ENCODE measurements around the gene C20orf202. TPM values are rescaled to one million over a fixed set of nuclear protein-coding genes. Genes with fewer than 3 reads are reported as not detected.

C20orf202 gene
- total RNA-seq, 2 experiments from 2014 or later, result not detected

DNA sequence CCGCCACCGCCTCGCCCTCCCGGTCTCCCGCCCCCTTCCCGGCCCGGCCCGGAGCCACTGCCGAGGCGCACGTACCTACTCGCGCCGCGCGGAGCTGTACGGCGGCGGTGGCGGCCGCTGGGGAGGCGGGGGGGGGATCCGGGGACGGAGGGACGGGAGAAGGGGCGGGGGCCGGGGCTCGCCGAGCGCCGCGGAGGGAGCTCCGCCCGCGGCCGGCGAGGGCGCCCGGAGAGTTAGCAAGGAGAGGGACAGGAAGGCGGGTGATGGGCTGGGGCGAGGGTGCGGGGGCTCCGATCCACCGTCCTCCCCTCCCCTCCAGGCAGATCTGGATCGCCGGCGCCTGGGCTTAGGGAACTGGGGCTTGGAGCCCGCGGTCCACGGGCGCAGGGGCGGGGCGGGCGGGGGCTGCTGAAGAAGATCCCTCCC, 17.9 kb upstream of the C20orf202 start:
- CTCF ChIA-PET, result no interaction called here
- intact Hi-C loops (cut with micrococcal nuclease), result loop anchor here (1.0 to 10.0 kb wide), 3 partner anchors 27 to 369 kb away; no protein-coding TSS in a partner anchor
- Mint-ChIP-seq H3K27ac (no peak overlapping the region), H3K9me3 (no peaks in the 10 kb centered on the region), H3K4me1 (ENCODE audit: low read depth) (peaks cover 6% of the 10 kb centered on the region), H3K27me3 (ENCODE audit: low read depth) (peaks cover 24% of the 10 kb centered on the region), H3K36me3 (ENCODE audit: low read depth) (no peaks in the 10 kb centered on the region), H3K4me3 (peak overlapping the region; percentile 11)
- DNase-seq, result peak; percentile 12

DNA sequence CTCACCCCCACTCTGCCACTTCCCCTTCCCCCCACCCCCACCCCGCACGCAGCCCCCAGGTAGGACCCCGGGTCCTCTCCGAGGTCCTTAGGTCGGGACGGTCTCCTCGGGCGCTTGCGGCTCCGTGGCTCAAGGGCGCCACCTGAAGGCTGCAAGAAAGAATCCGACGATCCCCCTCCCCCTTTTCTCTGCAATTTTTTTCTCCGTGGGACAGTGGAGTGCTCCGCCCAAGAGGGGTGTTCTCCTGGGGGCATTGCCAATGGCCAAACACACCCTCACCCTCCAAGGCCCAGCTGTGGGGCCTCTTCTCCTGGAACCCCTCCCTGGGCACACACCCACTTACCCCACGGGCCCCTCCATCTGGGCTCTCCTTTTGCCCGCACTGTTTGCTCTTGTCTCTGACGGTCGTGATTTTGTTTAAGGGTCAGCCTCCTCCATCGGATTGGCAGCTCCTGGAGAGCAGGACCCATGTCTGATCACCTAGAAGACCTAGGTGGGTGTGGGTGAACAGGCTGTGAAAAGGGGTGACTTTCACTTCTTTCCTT, 17.4 kb upstream of the C20orf202 start:
- CTCF ChIA-PET, result interaction anchor here (0.6 to 1.2 kb wide), 5 partner anchors 12 to 143 kb away, joined by 3 to 4 read pairs (median 3); no protein-coding TSS in a partner anchor

DNA sequence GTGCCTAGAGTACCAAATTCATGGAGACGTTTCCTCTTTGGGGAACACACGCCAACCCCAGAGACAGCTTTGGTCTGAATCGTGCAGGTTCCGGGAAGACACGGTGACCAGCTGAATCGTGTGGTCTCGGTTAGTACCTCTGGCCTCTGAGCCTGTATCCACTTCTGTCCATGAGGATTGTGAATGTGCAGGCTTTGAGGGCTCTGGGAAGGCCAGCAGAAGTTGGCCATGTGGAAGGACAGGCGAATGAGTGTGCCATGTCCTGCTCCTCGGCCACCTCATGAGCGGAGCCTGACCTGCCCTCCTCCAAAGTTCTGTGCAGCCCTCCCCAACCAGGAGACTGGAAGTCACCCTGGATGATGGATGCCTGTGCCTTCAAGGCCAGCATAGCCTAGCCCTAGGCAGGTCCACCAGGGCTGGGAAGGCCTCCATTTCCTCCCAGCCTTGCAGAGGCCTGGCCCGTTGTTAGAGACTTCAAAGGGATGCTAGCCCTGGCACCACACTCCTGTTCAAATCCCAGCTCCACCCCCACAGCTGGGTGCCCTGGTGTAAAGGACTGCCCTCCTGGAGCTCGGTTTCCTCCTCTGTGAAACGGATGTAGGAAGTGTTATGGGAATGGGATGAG, 16.8 kb upstream of the C20orf202 start:
- no peak overlapping the region for H3K27ac Mint-ChIP-seq
- CTCF ChIA-PET, result interaction anchor here (0.6 to 1.2 kb wide), 6 partner anchors 12 to 143 kb away, joined by 3 to 4 read pairs (median 3); no protein-coding TSS in a partner anchor
- DNase-seq, result no peak
- H3K36me3 Mint-ChIP-seq (ENCODE audit: low read depth), result no peaks in the 10 kb centered on the region
- H3K4me3 Mint-ChIP-seq, result no peak overlapping the region
- peaks cover 6% of the 10 kb centered on the region for H3K4me1 Mint-ChIP-seq (ENCODE audit: low read depth)
- intact Hi-C loops (cut with micrococcal nuclease), result loop anchor here (10.0 kb wide), 1 partner anchor 212 kb away; no protein-coding TSS in a partner anchor
- H3K9me3 Mint-ChIP-seq, result no peaks in the 10 kb centered on the region
- peaks cover 24% of the 10 kb centered on the region for H3K27me3 Mint-ChIP-seq (ENCODE audit: low read depth)

More for the DNA sequence above, 17.4 kb upstream of the C20orf202 start:
- Mint-ChIP-seq H3K4me1 (ENCODE audit: low read depth) (peaks cover 6% of the 10 kb centered on the region), H3K27me3 (ENCODE audit: low read depth) (peaks cover 24% of the 10 kb centered on the region), H3K4me3 (peak overlapping the region; percentile 41), H3K9me3 (no peaks in the 10 kb centered on the region), H3K27ac (no peak overlapping the region), H3K36me3 (ENCODE audit: low read depth) (no peaks in the 10 kb centered on the region)
- intact Hi-C loops (cut with micrococcal nuclease), result loop anchor here (1.0 to 10.0 kb wide), 3 partner anchors 27 to 370 kb away; no protein-coding TSS in a partner anchor
- peak; percentile 68 for DNase-seq

DNA sequence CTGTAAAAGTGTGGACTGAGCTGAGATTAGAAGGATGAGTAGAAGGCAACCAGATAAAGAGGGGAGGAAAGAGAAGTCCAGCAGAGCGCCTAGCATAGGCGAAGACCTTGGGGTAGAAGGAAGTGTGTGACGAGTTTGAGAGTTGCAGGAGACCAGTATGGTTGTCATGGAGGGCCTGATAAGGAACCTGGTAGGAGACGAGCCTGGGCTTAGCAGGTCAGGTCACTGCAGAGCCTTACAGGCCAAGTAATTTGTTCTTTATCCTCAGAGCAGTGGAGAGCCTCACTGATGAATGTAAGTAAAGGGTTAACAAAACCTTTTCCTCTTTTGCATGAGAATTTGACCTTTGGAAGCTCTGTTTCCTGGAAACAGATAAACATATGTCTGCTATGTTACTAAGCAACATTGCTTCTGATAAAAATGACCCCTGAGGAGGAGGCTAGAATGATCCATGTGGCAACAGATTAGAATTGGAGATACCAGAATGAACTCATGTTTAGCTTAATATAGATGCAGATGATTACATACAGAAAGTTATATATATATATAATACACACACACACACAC, 15.6 kb upstream of the C20orf202 start:
- CTCF ChIA-PET, result interaction anchor here (0.9 to 1.3 kb wide), 4 partner anchors 10 to 79 kb away, joined by 3 to 4 read pairs (median 3); no protein-coding TSS in a partner anchor
- peaks cover 6% of the 10 kb centered on the region for H3K4me1 Mint-ChIP-seq (ENCODE audit: low read depth)
- H3K27ac Mint-ChIP-seq, result no peak overlapping the region
- intact Hi-C loops (cut with micrococcal nuclease), result loop anchor here (10.0 kb wide), 1 partner anchor 213 kb away; no protein-coding TSS in a partner anchor
- no peak overlapping the region for H3K4me3 Mint-ChIP-seq
- DNase-seq, result no peak
- peaks cover 24% of the 10 kb centered on the region for H3K27me3 Mint-ChIP-seq (ENCODE audit: low read depth)
- H3K36me3 Mint-ChIP-seq (ENCODE audit: low read depth), result no peaks in the 10 kb centered on the region
- no peaks in the 10 kb centered on the region for H3K9me3 Mint-ChIP-seq

DNA sequence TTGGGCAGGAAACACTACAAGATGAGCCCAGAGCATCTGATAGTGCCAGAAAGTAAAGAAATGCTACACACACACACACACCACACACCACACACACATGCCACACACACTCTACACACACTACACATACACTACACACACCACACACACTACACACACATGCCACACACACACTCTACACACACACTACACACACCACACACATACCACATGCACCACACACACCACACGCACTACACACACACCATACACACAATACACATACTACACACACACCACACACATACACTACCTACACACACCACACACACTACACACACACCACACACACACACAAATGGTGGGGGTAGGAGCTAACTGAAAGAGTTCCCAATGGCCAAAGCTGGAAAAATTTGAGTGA, 14.9 kb upstream of the C20orf202 start:
- Mint-ChIP-seq H3K36me3 (ENCODE audit: low read depth) (no peaks in the 10 kb centered on the region), H3K4me3 (no peak overlapping the region)
- DNase-seq, result no peak

DNA sequence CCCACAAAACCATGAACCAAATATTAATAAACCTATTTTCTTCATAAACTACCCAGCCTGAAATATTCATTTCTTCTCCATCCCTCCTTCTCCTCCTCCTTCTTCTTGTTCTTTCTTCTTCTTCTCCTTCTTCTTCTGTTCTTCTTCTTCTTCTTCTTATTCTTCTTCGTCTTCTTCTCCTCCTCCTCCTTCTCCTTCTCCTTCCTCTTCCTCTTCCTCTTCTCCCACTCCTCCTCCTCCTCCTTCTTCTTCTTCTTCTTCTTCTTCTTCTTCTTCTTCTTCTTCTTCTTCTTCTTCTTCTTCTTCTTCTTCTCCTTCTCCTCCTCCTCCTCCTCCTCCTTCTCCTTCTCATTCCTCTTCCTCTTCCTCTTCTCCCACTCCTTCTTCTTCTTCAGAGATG, 13.4 kb upstream of the C20orf202 start:
- Mint-ChIP-seq H3K4me3 (no peak overlapping the region), H3K9me3 (no peaks in the 10 kb centered on the region), H3K4me1 (ENCODE audit: low read depth) (no peaks in the 10 kb centered on the region), H3K27me3 (ENCODE audit: low read depth) (peaks cover 4% of the 10 kb centered on the region), H3K27ac (no peak overlapping the region), H3K36me3 (ENCODE audit: low read depth) (no peaks in the 10 kb centered on the region)
- intact Hi-C loops (cut with micrococcal nuclease), result loop anchor here (10.0 kb wide), 1 partner anchor 215 kb away; no protein-coding TSS in a partner anchor
- DNase-seq, result no peak
- CTCF ChIA-PET, result interaction anchor here (0.6 to 1.2 kb wide), 2 partner anchors 11 to 149 kb away, joined by 3 read pairs; no protein-coding TSS in a partner anchor

More for the DNA sequence above, 14.9 kb upstream of the C20orf202 start:
- intact Hi-C loops (cut with micrococcal nuclease), result loop anchor here (10.0 kb wide), 1 partner anchor 214 kb away; no protein-coding TSS in a partner anchor
- Mint-ChIP-seq H3K4me1 (ENCODE audit: low read depth) (peaks cover 6% of the 10 kb centered on the region), H3K27me3 (ENCODE audit: low read depth) (peaks cover 17% of the 10 kb centered on the region), H3K27ac (no peak overlapping the region), H3K9me3 (no peaks in the 10 kb centered on the region)
- CTCF ChIA-PET, result interaction anchor here (1.3 kb wide), 1 partner anchor 25 kb away, joined by 3 read pairs; no protein-coding TSS in a partner anchor

DNA sequence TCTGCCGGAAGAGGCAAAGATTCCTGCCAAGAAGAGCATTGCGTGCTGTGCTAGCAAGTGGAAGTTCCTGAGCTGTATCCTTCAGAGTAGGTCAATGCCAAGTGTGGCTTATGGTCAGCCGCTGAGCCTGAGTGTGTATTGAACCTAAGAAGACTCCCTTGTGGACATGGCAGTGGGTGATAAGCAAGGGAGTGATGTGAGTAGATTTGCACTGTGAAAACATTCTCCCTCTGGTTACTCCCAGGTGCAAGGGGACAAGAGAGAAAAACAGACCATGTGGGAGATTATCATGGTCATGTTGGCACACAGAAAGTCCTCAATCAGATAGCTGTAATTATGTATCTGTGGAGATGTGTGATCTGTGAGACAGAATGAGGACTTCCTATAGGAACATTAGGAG, 12.4 kb upstream of the C20orf202 start:
- Mint-ChIP-seq H3K4me3 (no peak overlapping the region), H3K27ac (no peak overlapping the region), H3K9me3 (no peaks in the 10 kb centered on the region), H3K36me3 (ENCODE audit: low read depth) (no peaks in the 10 kb centered on the region), H3K27me3 (ENCODE audit: low read depth) (peaks cover 4% of the 10 kb centered on the region), H3K4me1 (ENCODE audit: low read depth) (no peaks in the 10 kb centered on the region)
- no peak for DNase-seq
- CTCF ChIA-PET, result no interaction called here
- intact Hi-C loops (cut with micrococcal nuclease), result no loop called here

DNA sequence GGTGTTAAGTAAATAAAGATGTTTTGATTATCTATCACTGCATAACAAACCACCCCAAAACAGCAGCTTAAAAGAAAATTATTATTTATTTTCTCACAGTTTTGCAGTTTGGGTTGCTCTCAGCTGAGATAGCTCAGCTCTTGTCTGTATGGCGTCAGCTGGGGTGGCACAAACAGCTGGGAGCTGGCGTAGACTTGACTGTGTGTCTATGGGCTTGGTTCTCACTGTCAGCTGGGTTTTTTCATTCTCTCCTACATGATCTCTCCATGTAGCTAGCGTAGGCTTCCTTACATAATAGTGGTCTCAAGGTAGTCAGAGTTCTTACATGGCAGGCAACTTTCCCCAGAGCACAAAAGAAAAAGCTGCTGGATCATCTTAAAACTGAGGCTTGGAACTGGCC, 12.0 kb upstream of the C20orf202 start:
- CTCF ChIA-PET, result no interaction called here
- DNase-seq, result no peak
- Mint-ChIP-seq H3K27ac (no peak overlapping the region), H3K9me3 (no peaks in the 10 kb centered on the region), H3K4me1 (ENCODE audit: low read depth) (no peaks in the 10 kb centered on the region), H3K4me3 (no peak overlapping the region), H3K36me3 (ENCODE audit: low read depth) (no peaks in the 10 kb centered on the region), H3K27me3 (ENCODE audit: low read depth) (no peaks in the 10 kb centered on the region)
- intact Hi-C loops (cut with micrococcal nuclease), result no loop called here

DNA sequence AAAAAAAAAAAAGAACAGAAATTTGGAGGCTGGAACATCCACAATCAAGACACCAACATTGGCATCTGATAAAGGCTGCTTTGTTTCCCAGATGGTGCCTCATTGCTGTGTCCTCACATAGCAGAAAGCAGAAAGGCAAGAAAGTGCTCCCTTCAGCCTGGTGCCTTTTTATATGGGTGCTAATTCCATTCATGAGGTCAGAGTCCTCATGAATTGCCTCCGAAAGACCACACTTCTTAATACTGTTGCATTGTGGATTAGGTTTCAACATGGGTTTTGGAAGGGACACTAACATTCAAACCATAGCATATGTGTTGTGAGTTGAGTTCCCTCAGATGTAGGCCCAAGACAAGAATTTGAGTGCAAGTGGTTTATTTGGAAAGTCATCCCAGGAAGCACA, 8.0 kb upstream of the C20orf202 start:
- DNase-seq, result no peak
- CTCF ChIA-PET, result interaction anchor here (1.3 kb wide), 1 partner anchor 17 kb away, joined by 3 read pairs; no protein-coding TSS in a partner anchor
- H3K4me3 Mint-ChIP-seq, result no peak overlapping the region
- no peaks in the 10 kb centered on the region for H3K9me3 Mint-ChIP-seq
- no peaks in the 10 kb centered on the region for H3K36me3 Mint-ChIP-seq (ENCODE audit: low read depth)
- H3K4me1 Mint-ChIP-seq (ENCODE audit: low read depth), result peaks cover 3% of the 10 kb centered on the region
- intact Hi-C loops (cut with micrococcal nuclease), result no loop called here
- no peak overlapping the region for H3K27ac Mint-ChIP-seq
- no peaks in the 10 kb centered on the region for H3K27me3 Mint-ChIP-seq (ENCODE audit: low read depth)

DNA sequence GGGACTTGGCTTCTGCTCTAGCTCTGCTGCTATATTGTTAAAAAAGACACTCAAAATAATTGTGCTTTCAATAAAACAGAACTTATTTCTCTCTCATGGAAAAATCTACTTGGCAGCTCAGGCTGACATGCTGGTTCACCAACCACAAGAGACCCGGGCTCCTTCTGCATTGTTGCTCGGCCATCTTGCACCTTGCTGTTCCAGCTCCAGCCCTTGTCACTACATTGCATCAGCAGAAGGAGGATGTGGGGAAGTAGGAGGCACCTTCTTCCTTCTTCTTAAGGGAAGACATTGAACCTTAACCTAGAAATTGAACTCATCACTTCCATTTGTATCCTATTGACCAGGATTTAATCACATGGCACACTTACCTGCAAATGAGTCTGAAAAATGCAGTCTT, 6.6 kb upstream of the C20orf202 start:
- Mint-ChIP-seq H3K36me3 (ENCODE audit: low read depth) (no peaks in the 10 kb centered on the region), H3K4me3 (no peak overlapping the region), H3K4me1 (ENCODE audit: low read depth) (peaks cover 5% of the 10 kb centered on the region), H3K9me3 (no peaks in the 10 kb centered on the region), H3K27me3 (ENCODE audit: low read depth) (no peaks in the 10 kb centered on the region), H3K27ac (no peak overlapping the region)
- DNase-seq, result no peak
- intact Hi-C loops (cut with micrococcal nuclease), result no loop called here
- CTCF ChIA-PET, result interaction anchor here (1.3 kb wide), 1 partner anchor 16 kb away, joined by 3 read pairs; no protein-coding TSS in a partner anchor

DNA sequence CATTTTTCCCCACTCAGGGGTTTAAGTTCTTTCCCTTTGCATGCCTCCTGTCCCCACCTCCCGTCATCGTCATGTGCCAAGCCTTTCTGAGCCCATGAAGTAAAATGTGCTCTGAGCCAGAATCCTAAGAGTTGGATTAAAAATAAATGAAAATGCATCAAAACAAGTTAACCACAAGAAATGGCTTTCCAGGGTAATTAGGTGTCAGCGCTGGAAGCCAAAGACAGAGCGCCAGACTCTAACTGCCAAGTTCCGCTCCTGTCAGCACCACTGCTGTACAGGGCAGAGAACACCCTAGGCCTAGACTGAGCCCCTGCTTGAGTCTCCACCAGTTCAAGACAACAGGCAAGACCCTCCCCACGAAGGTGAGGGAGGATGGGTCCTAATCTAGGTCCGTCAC, 5.5 kb upstream of the C20orf202 start:
- H3K36me3 Mint-ChIP-seq (ENCODE audit: low read depth), result no peaks in the 10 kb centered on the region
- intact Hi-C loops (cut with micrococcal nuclease), result no loop called here
- no peaks in the 10 kb centered on the region for H3K9me3 Mint-ChIP-seq
- H3K27me3 Mint-ChIP-seq (ENCODE audit: low read depth), result no peaks in the 10 kb centered on the region
- no peak overlapping the region for H3K4me3 Mint-ChIP-seq
- H3K27ac Mint-ChIP-seq, result no peak overlapping the region
- peaks cover 5% of the 10 kb centered on the region for H3K4me1 Mint-ChIP-seq (ENCODE audit: low read depth)
- CTCF ChIA-PET, result no interaction called here
- DNase-seq, result no peak

DNA sequence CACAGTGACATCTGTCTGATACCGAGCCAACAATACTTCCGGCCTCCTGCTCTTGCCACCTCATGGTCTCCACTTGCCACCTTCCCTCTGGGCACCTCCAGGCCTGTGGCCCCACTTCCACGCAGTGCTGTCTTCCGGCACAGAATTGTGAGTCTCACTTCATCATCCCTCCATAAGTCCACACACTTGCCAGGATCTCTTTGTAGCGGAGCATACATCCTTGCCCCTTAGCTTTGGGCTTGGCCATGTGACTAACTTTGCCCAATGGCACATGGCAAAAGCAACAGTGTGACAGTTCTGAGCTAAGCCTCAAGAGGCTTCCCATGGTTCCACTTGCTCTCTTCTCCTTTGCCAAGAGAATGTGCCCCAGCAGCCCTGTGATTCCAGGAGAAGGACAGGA, 4.5 kb upstream of the C20orf202 start:
- Mint-ChIP-seq H3K27ac (no peak overlapping the region), H3K27me3 (ENCODE audit: low read depth) (no peaks in the 10 kb centered on the region), H3K36me3 (ENCODE audit: low read depth) (no peaks in the 10 kb centered on the region), H3K4me1 (ENCODE audit: low read depth) (peaks cover 5% of the 10 kb centered on the region), H3K4me3 (no peak overlapping the region), H3K9me3 (no peaks in the 10 kb centered on the region)
- CTCF ChIA-PET, result interaction anchor here (1.2 to 2.1 kb wide), 2 partner anchors 11 to 14 kb away, joined by 3 to 9 read pairs; no protein-coding TSS in a partner anchor
- intact Hi-C loops (cut with micrococcal nuclease), result no loop called here
- no peak for DNase-seq

All from activated naive CD4-positive, alpha-beta T cell treated with anti-CD3 and anti-CD28 coated beads for 36 hours (primary cell).